GM12891 (cell line): ENCODE data around the gene FGF19. TPM values are rescaled to one million over a fixed set of nuclear protein-coding genes. Genes with fewer than 3 reads are reported as not detected.

Source experiments
- DNase-seq: peaks from one replicate; pipeline ENCODE4 v3.0.0; 2011; ENCODE audit warnings: low spot score; ENCODE audit not compliant: insufficient read length
- FAIRE-seq: peaks from 2 replicates; lab custom pipeline; 2011; peaks lifted over from hg19 to GRCh38; lab: Jason Lieb, UNC
- PAX5 ChIP-seq: IDR thresholded peaks from 2 replicates; pipeline ENCODE4 v1.6.1; 2011; ENCODE audit warnings: low read length, moderate library complexity, mild to moderate bottlenecking; ENCODE audit not compliant: insufficient read depth, severe bottlenecking
- POLR2A ChIP-seq: IDR thresholded peaks from 2 replicates; pipeline ENCODE4 v1.6.1; 2011; ENCODE audit warnings: low read depth, low read length, control low read depth
- POLR2AphosphoS5 ChIP-seq: IDR thresholded peaks from 2 replicates; pipeline ENCODE4 v1.6.1; 2011; ENCODE audit warnings: low read depth, low read length, control low read depth
- POU2F2 ChIP-seq: IDR thresholded peaks from 2 replicates; pipeline ENCODE4 v1.6.1; 2011; ENCODE audit warnings: low read depth, mild to moderate bottlenecking, control low read depth, low read length, moderate library complexity
- SPI1 ChIP-seq: IDR thresholded peaks from 2 replicates; pipeline ENCODE4 v1.6.1; 2011; ENCODE audit warnings: low read depth, low read length, control low read depth
- TAF1 ChIP-seq: IDR thresholded peaks from 2 replicates; pipeline ENCODE4 v1.6.1; 2011; ENCODE audit warnings: low read depth, low read length, control low read depth
- polyA plus RNA-seq: library from polyadenylated mRNA; unstranded; fragments of >200 nt; gene quantifications from one replicate; pipeline ENCODE4 v1.2.1, GENCODE V29; 2012; ENCODE audit warnings: low read depth, missing spikeins, inconsistent platforms; ENCODE audit not compliant: missing spikeins

The FGF19 gene
- polyA plus RNA-seq = not detected

DNA sequence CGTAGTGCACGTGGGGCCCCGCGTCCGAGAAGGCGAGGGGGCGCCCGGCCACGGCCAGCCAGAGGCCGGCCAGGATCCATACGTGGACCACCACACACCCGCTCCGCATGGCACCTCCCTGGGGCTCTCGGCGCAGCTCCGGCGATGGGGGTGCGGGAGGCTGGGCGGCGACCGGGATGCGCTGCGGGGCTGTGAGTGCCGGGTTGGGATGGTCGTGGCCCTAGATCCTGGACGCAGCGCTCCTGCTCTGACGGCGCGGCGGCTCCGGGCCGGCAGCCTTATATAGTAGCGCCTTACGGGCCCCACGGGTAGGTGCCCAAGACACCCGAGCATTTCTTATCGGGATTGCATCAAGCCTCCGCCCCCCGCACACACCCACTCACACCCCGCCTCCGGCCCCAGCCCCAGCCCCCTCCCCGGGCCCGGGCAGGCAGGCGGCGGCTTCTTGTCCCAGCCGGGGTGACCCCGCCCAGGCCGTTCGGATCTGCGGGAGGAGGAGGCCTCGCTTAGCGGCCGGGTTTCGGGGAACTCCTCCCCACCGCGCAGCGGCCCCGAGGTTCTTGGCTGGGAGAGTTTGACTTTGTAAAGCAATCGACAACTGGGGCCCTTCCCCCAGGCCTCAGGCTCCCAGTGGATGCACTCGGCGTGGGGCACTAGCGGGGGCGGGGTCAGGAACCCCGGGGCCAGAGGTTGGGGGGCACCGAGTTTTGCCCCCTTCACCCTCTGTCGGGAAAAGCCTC is at the start of gene FGF19:
FGF19 (minus strand) TSS at position 255 of the 740 bp plus-strand sequence; CDS start at position 109, 146 bp downstream.
- DNase-seq (no peak), FAIRE-seq (no peak)
- TF ChIP-seq TAF1 = no peak
- TF ChIP-seq SPI1 = no peak
- no peak for TF ChIP-seq POLR2A
- no peak for TF ChIP-seq POU2F2
- no peak for TF ChIP-seq PAX5
- no peak for TF ChIP-seq POLR2AphosphoS5

DNA sequence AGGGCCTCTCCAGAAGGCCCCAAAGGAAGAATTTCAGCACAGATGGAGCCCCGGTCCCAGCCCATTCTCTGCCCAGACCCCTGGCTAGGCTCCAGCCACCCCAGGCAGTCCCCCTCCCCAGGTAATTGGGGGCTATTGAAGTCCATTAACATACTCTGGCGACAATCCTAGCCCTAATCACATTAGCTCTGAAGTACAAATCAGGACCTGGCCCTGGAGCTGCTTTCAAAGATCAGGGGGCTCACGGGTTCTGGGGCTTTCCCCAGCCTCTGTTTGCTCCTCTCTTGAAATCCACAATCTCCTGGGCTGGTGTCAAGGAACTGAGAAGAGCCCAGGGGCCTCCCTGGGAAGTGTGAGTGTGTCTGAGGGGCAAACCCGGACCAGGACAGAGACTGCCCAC is 49.1 kb upstream of the FGF19 start:
- DNase-seq (no peak), FAIRE-seq (no peak)
- TF ChIP-seq POLR2AphosphoS5 = no peak

- TF ChIP-seq TAF1 = no peak
- TF ChIP-seq POLR2AphosphoS5 = no peak
- no peak for TF ChIP-seq SPI1
- no peak for TF ChIP-seq POU2F2
- TF ChIP-seq PAX5 = no peak
- TF ChIP-seq POLR2A = no peak
- FAIRE-seq = no peak
- no peak for DNase-seq
These were observed 47.2 kb upstream of the FGF19 start for GRCh38 chr11:69750875-69751597.

DNA sequence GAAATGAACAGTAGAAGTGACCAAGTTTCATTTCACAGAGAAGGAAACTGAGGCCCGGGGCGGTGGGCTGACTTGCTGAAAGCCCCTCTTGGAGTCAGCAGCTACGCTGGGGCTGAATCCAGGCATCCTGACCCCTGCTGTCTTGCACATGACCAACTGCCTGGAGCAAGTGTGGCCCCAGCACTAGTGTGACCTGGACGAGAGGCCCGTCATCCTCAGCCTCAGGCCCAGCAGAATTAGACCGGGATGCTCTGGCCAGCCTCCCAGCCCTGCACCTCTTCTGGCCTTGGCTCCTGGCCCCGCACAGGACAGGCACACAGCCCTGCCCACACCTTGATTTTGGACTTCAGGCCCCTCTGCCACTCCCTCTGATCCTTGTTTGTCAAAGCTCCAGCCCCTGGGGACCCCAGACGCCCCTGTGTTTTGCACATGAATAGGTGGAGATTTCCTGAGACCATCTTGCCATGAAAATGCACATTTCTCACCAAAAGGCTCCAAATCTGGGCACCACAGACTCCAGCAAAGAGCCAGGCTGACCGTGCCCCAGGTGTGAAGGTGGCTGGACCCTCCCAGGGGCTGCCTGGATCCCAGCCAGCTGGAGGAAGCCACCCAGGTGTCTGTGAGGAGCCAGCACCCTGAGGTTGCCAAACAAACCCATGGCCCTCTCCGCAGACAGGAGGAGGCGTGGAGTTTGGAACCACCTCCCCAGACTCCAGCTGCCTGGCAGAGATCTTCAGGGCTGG is 46.5 kb upstream of the FGF19 start:
- TF ChIP-seq TAF1 (no peak), POU2F2 (no peak), POLR2AphosphoS5 (no peak), PAX5 (no peak)
- no peak for DNase-seq
- FAIRE-seq = no peak

GRCh38 chr11:69748637-69749036 is 44.8 kb upstream of the FGF19 start:
- no peak for TF ChIP-seq POLR2AphosphoS5
- TF ChIP-seq POLR2A = no peak
- no peak for TF ChIP-seq TAF1
- TF ChIP-seq PAX5 = no peak
- no peak for TF ChIP-seq SPI1
- TF ChIP-seq POU2F2 = no peak
- FAIRE-seq (no peak), DNase-seq (no peak)

DNA sequence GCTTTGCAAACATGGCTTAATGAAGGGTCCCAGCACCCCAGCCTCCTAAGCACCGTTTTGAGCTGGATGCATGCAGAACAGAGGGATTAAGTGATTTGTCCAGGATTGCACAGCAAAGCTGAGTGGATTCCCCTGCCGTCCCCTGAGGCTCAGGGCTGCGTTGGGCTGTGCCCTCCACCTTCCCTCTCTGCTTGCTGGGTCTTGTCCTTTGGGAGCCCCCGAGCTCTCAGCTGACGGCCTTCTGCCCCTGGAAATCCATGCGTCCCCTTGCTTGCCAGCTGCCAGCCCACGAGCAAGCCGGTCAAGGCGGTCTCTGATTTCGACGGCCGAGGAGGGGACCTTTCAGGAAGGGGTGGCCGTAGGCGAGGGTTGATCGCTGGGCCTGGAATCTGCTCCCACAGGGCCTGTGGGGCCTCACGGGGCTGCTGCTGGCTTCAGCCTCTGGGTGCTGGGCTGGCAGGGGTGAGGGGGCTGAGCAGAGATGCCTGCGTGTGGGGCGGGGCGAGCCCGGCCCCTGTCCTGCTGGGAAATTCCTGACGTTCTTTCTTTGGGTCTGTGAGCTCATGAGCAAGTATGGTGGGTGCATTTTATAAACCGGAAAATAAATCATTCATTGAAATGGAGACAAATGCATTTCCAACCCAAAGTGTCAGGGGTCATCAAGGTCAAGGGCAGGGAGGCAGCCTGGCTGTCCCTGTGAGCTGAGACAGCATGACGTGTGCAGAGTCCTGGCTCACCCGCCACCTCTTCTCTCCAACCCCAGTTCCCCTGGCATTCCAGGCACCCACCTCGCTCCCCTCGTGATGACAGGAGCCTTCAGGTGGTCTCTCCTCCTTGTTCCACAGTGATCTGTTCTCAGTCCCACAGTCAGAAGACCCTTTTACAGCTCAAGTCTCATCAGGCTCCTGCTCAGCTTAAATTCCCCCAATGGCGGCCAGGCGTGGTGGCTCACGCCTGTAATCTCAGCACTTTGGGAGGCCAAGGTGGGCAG is 43.2 kb upstream of the FGF19 start:
- FAIRE-seq (no peak), DNase-seq (no peak)
- TF ChIP-seq POU2F2 (no peak), PAX5 (no peak), POLR2A (no peak), TAF1 (no peak), SPI1 (no peak), POLR2AphosphoS5 (no peak)

DNA sequence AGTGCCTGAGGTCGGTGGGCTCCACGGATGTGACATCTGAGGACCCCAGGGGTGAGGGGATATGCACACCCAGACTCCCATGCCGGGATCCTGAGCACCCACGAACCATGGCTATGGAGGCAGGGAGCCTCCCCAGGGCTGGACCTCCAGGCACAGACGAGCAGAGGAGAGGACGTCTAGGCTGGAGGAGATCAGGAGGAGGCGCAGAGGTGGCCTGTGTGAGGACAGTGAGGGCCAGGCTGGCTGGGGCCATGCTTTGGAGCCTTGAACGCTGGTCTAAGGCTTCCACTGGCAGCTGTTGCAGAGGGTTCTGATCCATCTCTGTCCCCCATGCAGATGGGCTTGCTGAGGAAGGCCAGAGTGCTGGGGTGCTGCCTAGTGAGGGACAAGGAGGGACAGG is 42.3 kb upstream of the FGF19 start:
- FAIRE-seq (no peak), DNase-seq (no peak)
- TF ChIP-seq SPI1 (no peak), POU2F2 (no peak), POLR2A (no peak), TAF1 (no peak), PAX5 (no peak), POLR2AphosphoS5 (no peak)

- TF ChIP-seq POU2F2 = no peak
- no peak for DNase-seq
- no peak for FAIRE-seq
These were observed 41.4 kb upstream of the FGF19 start for GRCh38 chr11:69745201-69745600.

- no peak for TF ChIP-seq POLR2A
- TF ChIP-seq POLR2AphosphoS5 = no peak
- TF ChIP-seq POU2F2 = no peak
- no peak for TF ChIP-seq SPI1
- TF ChIP-seq TAF1 = no peak
- TF ChIP-seq PAX5 = no peak
- FAIRE-seq = no peak
- no peak for DNase-seq
These were observed 40.6 kb upstream of the FGF19 start for GRCh38 chr11:69744435-69744834.
